ENCODE results near the gene MBD2. TPM values are rescaled to one million over a fixed set of nuclear protein-coding genes. Genes with fewer than 3 reads are reported as not detected.
"Not testable (repeated sequence)": the region's sequence is repeated elsewhere in the genome, so short reads cannot be mapped to it uniquely, and the experiment has no call there.

Gene MBD2
- total RNA-seq, 1 donor from 2014 or later: 30.7 TPM

- no peak for DNase-seq (ENCODE audit: low read depth)
- TF ChIP-seq CTCF (conservative IDR thresholded peaks at IDR 0.05; ENCODE audit: low read depth, low read length): no peak
- no peak overlapping the region for H3K4me3 ChIP-seq (ENCODE audit: low read depth, low read length)
Measured at GRCh38 chr18:54260396-54261072, 36.1 kb upstream of the MBD2 start.

- not testable (repeated sequence) for DNase-seq (ENCODE audit: low read depth); H3K4me3 ChIP-seq (ENCODE audit: low read depth, low read length)
Measured at GRCh38 chr18:54257818-54258217, 33.3 kb upstream of the MBD2 start.

GRCh38 chr18:54257015-54257414 lies 32.5 kb upstream of the MBD2 start:
- no peak for TF ChIP-seq CTCF (conservative IDR thresholded peaks at IDR 0.05; ENCODE audit: low read depth, low read length)
- no peak for DNase-seq (ENCODE audit: low read depth)
- no peak overlapping the region for H3K4me3 ChIP-seq (ENCODE audit: low read depth, low read length)

GRCh38 chr18:54255141-54255540 lies 30.7 kb upstream of the MBD2 start:
- no peak for TF ChIP-seq CTCF (conservative IDR thresholded peaks at IDR 0.05; ENCODE audit: low read depth, low read length)
- no peak for DNase-seq (ENCODE audit: low read depth)
- H3K4me3 ChIP-seq (ENCODE audit: low read depth, low read length): no peak overlapping the region

GRCh38 chr18:54254265-54254758 lies 29.8 kb upstream of the MBD2 start:
- H3K4me3 ChIP-seq (ENCODE audit: low read depth, low read length): peak overlapping the region; percentile 38
- no peak for TF ChIP-seq CTCF (conservative IDR thresholded peaks at IDR 0.05; ENCODE audit: low read depth, low read length)
- no peak for DNase-seq (ENCODE audit: low read depth)

- TF ChIP-seq CTCF (conservative IDR thresholded peaks at IDR 0.05; ENCODE audit: low read depth, low read length): no peak
- DNase-seq (ENCODE audit: low read depth): no peak
- no peak overlapping the region for H3K4me3 ChIP-seq (ENCODE audit: low read depth, low read length)
Measured at GRCh38 chr18:54251606-54252390, 27.3 kb upstream of the MBD2 start.

- DNase-seq (ENCODE audit: low read depth): no peak
Measured at GRCh38 chr18:54250846-54251261, 26.4 kb upstream of the MBD2 start.

More at GRCh38 chr18:54250846-54251261, 26.4 kb upstream of the MBD2 start:
- H3K4me3 ChIP-seq (ENCODE audit: low read depth, low read length): no peak overlapping the region
- no peak for TF ChIP-seq CTCF (conservative IDR thresholded peaks at IDR 0.05; ENCODE audit: low read depth, low read length)

Data from epithelial cell of proximal tubule (primary cell).